ENCODE data around the gene RNF17.
"Not testable (repeated sequence)": the region's sequence is repeated elsewhere in the genome, so short reads cannot be mapped to it uniquely, and the experiment has no call there.

Gene RNF17

DNA sequence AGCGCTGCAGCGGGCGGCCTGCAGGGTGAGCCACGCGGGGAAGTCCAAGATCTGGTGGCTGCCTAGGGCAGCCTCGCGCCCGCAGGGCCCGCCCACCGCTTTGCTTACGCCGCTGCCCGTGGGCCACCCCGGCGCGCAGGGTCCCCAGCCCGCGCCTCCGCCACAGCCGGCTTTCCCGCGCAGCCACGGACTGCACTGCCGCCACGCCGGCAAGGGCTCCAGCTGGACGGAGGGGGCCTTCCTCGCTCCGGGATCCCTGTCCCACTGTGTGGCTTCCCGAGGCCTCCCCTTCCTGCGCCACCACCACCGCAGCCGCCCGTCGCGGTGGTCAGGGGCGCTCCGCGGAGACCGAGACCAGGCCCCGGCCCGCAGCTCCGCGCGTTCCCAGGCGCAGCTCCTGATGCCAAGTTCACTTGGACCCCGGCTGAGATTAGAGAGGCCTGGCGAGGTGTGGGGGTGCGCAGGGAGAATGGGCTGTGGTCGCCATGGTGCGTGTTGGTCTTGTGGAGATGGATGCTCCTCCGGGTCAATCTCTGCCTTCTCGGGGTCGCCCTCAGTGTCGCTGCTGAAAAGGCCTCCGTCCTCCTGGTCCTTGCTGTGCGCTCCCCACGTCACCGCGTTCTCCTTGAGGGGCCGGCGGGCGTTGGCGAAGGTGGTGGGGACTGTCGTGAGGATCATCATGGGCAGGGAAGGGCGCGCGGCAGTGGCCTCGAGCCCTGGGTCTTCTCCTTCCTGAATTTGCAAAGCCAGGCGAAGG is 17.9 kb upstream of the RNF17 start:
- FAIRE-seq: no peak

- FAIRE-seq: no peak
Observed at GRCh38 chr13:24746618-24747247, 17.2 kb upstream of the RNF17 start.

- no peak for FAIRE-seq
Observed at GRCh38 chr13:24747248-24748060, 16.5 kb upstream of the RNF17 start.

DNA sequence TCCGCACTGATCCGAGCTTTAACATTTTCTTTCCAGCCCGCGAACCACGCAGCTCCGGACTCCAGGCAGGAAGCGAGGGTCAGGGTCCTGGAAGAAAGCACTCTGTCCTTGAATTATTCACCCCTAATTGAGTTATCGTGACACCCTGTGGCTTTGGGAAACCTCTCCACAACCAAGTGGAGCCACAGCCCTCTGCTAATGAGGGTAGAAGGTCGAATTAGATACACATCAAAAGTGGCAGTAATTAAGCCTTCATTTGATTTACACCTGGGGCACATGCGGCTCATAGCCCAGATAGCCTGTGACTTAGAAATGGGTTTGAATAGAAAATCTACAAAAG is 15.9 kb upstream of the RNF17 start:
- FAIRE-seq: no peak

DNA sequence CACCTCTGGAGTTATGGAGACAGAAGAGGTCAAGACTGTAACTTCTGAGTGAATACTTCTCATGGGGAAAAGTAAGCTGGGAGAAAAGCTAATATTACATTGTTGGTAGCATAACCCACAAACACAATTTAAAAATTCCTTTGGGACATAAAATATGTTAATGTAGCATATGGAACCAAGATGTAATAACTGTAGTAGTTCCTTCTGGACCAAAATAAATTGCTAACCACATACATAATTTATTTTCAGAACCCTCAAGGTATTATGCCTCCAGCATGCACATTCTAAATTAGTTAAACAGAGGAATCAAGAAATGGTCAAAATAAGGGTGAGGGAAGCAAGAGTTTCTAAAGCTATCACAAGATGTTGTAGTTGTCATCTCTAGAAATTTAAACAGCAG is 4.8 kb upstream of the RNF17 start:
- no peak for FAIRE-seq

DNA sequence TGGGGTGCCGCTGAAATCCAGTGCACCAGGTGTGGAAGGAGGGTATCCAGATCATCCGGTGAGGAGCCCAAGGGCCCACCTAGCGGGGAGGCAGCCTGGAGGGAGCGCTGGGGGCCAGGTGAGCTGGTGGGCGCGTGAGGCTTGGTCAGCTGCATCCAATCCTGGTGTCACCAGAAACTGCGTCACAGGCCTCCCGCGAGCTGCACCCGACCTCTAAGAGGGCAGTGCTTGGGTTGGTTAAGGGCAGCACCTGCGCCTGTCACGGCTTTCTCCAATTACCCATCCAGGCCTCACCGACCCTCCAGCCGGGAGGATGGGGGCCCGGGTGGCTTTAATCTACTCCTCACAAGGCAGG is 284 bp downstream of the RNF17 start:
- no peak for FAIRE-seq

- no peak for FAIRE-seq
Observed at GRCh38 chr13:24777171-24777570, 13.2 kb downstream of the RNF17 start.

DNA sequence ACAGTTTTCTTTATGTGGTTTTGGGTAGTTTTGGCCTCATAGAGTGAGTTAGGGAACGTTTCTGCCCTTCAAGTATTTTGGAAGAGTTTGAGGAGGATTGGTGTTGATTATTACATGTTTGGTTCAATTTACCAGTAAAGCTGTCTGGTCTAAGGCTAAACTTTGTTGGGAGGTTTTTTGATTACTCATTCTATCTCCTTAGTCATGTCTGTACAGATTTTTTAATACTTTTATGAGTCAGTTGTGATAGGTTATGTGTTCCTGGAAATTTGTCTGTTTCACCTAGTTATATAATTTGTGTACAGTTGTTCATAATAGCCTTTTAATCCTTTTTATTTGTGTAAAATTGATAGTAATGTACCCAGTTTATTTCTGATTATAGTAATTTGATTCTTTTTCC is 20.4 kb downstream of the RNF17 start:
- no peak for FAIRE-seq

DNA sequence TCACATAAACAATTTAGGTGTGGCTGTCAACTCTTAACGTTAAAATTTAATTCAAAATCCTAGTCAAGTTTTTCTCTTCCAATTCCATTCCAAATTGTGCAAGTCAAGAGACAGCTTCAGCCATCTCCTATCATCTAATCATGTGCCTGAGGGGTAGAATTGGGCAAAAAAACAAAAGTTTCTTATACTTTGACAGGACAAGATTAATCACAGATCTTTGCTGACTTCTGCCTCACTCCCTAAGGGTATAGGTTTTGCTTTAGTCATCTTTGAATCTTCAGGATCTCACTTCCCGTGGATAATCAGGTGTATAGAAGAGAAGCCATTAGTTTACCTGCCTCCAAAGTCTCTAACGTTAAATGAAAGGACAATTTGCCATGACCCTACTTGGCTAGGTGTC is 24.6 kb downstream of the RNF17 start:
- no peak for FAIRE-seq

DNA sequence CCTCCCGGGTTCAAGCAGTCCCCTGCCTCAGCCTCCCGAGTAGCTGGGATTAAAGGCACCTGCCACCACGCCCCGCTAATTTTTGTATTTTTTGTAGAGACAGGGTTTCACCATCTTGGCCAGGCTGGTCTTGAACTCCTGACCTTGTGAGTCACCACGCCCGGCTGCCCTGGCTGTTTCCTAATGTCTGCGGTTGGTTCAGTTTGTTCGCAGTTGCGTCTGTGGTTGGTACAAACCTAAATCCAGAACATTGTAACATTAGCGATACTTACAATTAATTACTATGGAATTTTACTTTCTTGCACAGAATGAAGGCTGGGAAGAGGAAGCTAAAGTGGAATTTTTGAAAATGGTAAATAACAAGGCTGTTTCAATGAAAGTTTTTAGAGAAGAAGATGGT is 38.1 kb downstream of the RNF17 start:
- no peak for FAIRE-seq

- no peak for FAIRE-seq
Observed at GRCh38 chr13:24821207-24821606, 57.2 kb downstream of the RNF17 start.

GRCh38 chr13:24822640-24823039 is 58.7 kb downstream of the RNF17 start:
- no peak for FAIRE-seq

DNA sequence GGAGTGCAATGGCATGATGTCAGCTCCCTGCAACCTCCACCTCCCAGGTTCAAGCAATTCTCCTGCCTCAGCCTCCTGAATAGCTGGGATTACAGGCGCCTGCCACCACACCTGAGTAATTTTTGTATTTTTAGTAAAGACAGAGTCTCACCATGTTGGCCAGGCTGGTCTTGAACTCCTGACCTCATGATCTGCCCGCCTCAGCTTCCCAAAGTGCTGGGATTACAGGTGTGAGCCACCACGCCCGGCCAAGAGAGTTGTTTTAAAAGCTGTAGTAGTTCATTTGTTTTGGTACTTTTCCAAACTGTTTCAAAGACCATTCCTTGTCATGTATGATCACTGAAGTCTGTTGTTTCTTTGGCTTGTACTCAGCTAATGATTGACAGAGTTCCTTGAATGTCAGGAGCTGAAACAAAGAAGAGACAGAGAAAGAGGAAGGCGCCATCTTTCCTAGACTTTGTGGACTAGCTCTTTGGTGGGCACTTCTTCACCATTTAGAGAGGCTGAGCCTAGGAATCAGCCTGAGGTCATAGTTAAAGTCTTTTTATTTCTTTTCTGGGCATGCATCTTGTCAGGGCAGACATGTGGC is 59.2 kb downstream of the RNF17 start:
- FAIRE-seq: not testable (repeated sequence)

DNA sequence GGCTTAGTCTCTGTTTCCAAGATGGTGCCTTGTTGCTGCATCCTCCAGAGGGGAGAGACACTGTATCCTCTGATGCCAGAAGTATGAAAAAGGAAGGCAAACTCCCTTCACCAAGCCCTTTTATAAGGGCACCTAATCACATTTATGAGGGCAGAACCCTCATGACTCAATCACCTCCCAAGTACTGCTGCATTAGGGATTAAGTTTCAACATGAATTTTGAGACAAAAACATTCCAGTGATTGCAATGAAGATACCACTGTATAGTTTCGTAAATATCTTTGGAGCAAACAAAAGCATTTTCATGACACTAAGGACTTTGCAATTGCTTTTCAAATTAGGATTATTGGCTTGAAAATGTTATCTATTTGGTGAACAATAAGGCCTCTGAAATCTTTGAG is 63.8 kb downstream of the RNF17 start:
- no peak for FAIRE-seq

- no peak for FAIRE-seq
Observed at GRCh38 chr13:24834902-24835510, 71.0 kb downstream of the RNF17 start.

GRCh38 chr13:24837528-24837927 is 73.6 kb downstream of the RNF17 start:
- FAIRE-seq: not testable (repeated sequence)

- no peak for FAIRE-seq
Observed at GRCh38 chr13:24842549-24843274, 78.7 kb downstream of the RNF17 start.

- FAIRE-seq: no peak
Observed at GRCh38 chr13:24851546-24851945, 87.6 kb downstream of the RNF17 start.

- FAIRE-seq: no peak
Observed at GRCh38 chr13:24854311-24854710, 90.3 kb downstream of the RNF17 start.

- FAIRE-seq: no peak
Observed at GRCh38 chr13:24858953-24859352, 95.0 kb downstream of the RNF17 start.

DNA sequence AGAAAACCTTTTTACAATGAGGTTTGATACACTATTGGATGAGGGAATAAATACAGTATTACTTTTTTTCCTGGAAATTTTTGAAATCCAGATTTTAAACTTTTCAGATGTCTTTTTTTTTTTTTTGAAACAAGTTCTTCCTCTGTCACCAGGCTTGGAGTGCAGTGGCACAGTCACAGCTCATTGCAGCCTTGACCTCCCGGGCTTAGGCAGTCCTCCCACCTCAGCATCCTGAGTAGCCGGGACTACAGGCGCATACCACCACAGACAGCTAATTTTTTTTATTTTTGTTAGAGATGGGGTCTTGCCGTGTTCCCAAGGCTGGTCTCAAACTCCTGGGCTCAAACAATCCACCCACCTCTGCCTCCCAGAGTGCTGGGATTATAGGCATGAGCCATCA is 96.8 kb downstream of the RNF17 start:
- no peak for FAIRE-seq

DNA sequence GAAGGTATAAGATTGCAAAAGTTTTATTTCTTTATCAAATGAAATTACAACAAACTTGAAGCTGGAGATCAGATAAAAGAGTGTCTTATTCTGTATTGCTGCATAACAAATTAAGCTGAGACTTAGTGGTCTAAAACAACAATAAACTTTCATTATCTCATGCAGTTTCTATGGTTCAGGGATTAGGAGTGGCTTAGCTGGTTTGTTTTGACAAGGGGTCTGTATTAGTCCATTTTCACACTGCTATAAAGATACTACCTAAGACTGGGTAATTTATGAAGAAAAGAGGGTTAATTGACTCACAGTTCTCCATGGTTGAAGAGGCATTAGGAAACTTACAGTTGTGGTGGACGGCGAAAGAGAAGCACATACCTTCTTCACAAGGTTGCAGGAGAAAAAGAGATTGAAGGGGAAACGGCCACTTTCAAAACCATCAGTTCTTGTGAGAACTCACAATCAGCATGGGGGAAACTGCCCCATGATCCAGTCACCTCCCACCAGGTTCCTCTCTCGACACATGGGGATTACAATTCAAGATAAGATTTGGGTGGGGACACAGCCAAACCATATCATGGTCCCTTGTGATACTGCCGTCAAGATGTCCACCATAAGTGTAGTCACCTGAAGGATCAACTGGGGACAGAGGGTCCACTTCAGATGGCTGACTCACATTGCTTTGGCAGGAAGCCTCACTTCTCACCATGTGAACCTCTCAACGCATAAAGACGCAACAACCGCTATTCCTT is 97.8 kb downstream of the RNF17 start:
- FAIRE-seq: no peak
